Peyer's patch (tissue), 4 donors: Measurements from ENCODE around the gene CAPS.
"Not testable (repeated sequence)": the region's sequence is repeated elsewhere in the genome, so short reads cannot be mapped to it uniquely, and the experiment has no call there.

Source experiments
- CTCF ChIP-seq, 6 experiments: fragments of 450-650 bp in 4 of 6; fragments of 200-600 bp in 2 of 6; sonication (generic) in 1 of 6; IDR thresholded peaks; one replicate each; pipeline ENCODE4 v1.5.1; 2017 to 2019; ENCODE audit warnings: antibody characterized with exemption in 6 of 6, mild to moderate bottlenecking in 3 of 6, moderate library complexity in 1 of 6
- POLR2A ChIP-seq, 2 donors: fragments of 450-650 bp; IDR thresholded peaks; one replicate each; pipeline ENCODE4 v1.5.1; 2017; ENCODE audit warnings: antibody characterized with exemption in 2 of 2, mild to moderate bottlenecking in 2 of 2, moderate library complexity in 2 of 2

DNA sequence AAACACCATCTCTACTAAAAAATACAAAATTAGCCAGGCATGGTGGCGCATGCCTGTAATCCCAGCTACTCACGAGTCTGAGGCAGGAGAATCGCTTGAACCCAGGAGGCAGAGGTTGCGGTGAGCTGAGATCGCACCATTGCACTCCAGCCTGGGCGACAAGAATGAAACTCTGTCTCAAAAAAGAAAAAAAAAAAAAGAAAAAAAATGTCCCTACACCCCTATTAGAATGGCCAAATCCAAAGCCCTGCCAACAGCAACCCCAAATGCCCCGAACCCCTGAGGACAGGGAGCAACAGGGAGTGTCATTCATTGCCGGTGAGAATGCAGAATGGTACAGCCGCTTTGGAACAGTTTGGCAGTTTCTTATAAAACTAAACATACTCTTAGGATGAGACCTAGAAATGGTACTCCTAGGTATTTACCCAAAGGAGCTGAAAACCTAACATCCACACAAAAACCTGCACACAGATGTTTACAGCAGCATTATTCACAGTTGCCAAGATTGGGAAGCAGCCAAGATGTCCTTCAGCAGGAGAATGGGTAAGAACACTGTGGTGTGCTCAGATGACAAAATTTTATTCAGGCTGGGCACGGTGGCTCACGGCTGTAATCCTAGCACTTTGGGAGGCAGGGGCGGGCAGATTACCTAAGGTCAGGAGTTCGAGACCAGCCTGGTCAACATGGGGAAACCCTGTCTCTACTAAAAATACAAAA, 30.7 kb upstream of the CAPS start:
- TF ChIP-seq CTCF, POLR2A (IDR thresholded peaks at IDR 0.05): not testable (repeated sequence)
